Muscle layer of colon (tissue), 2 donors: Measurements from ENCODE around the gene CFI.

Experiments used
- H3K27ac ChIP-seq: one replicate; pipeline ENCODE4 v1.7.0; 2013; ENCODE audit warnings: low read depth, mild to moderate bottlenecking, low read length, moderate library complexity
- H3K27me3 ChIP-seq, 2 donors: one replicate each; pipeline ENCODE4 v1.7.0; 2013; ENCODE audit warnings: low read length in 2 of 2, mild to moderate bottlenecking in 2 of 2; ENCODE audit not compliant: insufficient read depth in 2 of 2, control insufficient read depth in 1 of 2
- H3K36me3 ChIP-seq: one replicate; pipeline ENCODE4 v1.7.0; 2013; ENCODE audit warnings: mild to moderate bottlenecking, low read length; ENCODE audit not compliant: insufficient read depth
- H3K4me1 ChIP-seq: one replicate; pipeline ENCODE4 v1.7.0; 2013; ENCODE audit warnings: mild to moderate bottlenecking, low read length; ENCODE audit not compliant: insufficient read depth
- H3K4me3 ChIP-seq, 2 donors: one replicate each; pipeline ENCODE4 v1.7.0; 2013; ENCODE audit warnings: low read length in 2 of 2, low read depth in 1 of 2, mild to moderate bottlenecking in 1 of 2, moderate library complexity in 1 of 2
- H3K9ac ChIP-seq: one replicate; pipeline ENCODE4 v1.7.0; 2013; ENCODE audit warnings: low read length
- H3K9me3 ChIP-seq: one replicate; pipeline ENCODE4 v1.7.0; 2013; ENCODE audit warnings: mild to moderate bottlenecking, low read length
- donor health status: abdominal sarcoma.
- donor health status: Adenocarcinoma of cecum.

The CFI gene

DNA sequence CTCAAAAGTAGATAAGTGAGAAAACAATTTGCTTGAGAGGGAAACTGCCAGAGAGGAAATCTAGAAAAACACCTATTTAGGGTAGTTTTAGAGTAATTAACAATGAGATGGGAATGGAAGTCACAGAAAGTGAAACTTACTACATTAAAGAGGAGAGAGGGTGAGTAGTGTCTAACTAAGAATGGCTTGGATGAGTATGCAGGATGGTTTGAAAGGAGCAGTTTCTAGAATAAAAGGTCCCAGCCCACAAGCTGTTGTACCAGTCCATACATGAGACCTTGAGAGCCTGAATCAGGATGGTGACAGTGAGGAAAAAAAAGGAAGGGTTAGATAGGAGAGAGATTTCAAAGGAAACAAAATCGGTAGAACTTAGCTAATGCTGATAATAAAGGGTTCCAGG, 15.1 kb upstream of the CFI start:
- Histone ChIP-seq H3K9ac (no peak overlapping the region), H3K4me1 (peaks cover 17% of the 10 kb centered on the region), H3K36me3 (peaks cover 29% of the 10 kb centered on the region), H3K27ac (no peak overlapping the region), H3K9me3 (no peaks in the 10 kb centered on the region), H3K27me3 (no peaks in the 10 kb centered on the region), H3K4me3 (peak overlapping the region in 1 of 2 donors; percentile 89)

DNA sequence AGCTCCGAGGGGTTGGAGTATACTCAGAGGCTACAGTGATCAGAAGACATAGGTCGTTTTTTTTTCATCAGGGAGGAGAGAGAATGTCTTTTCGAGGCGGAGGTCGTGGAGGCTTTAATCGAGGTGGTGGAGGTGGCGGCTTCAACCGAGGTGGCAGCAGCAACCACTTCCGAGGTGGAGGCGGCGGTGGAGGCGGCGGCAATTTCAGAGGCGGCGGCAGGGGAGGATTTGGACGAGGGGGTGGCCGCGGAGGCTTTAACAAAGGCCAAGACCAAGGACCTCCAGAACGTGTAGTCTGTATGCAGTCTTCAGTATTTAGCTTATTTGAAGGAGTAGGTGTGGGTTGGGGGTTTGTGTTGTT, 14.3 kb upstream of the CFI start:
- no peaks in the 10 kb centered on the region for H3K9me3 ChIP-seq
- peaks cover 17% of the 10 kb centered on the region for H3K4me1 ChIP-seq
- H3K4me3 ChIP-seq, result peak overlapping the region; percentile 79 to 89
- H3K36me3 ChIP-seq, result peaks cover 21% of the 10 kb centered on the region
- H3K27ac ChIP-seq, result peak overlapping the region; percentile 87
- peak overlapping the region; percentile 71 for H3K9ac ChIP-seq
- H3K27me3 ChIP-seq, result no peaks in the 10 kb centered on the region

DNA sequence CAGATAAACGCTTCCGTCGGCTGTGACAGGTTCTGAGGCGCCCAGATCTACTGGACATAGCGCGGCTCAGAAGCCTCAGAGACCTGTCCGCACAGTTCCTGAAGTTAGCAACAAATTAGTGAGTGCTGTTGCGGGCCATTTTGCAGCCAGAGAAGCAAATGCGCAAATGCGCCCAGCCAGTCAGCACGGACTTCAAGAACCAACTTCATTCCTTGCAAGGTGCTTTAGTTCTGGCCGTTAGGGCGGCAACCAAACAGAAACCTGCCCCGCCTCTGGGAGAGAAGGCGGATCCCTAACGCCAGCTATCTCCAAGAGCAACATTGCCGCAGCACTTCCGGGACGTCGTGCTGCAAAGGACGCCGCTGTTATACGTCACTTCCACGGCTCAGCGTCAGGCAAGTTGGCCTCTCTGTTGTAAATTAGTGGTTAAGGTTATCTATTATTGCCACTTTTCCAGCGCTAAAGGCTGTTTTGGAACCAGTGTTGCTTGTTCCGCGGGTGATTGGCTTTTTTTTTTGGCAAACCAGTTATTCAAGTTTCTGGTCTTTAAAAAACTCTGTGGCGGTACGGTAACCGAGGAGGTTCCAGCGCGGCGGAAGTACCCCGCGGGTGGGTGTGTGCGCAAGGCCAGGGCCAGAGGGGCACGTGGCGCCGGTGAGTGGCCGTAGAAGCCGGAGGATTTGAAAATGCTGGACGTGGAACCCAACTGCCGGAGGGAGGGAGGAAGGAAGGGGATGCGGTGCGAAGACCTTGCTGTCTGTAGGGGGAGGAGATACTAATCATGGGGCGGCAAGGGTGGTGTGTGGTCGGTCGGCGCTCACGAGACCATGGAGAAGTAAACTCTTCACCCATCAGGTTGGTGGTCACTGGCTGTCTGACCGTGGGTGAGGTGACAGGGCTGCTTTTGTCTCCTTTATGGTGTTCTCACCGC, 13.6 kb upstream of the CFI start, which contains the start of gene GAR1:
Gene GAR1, plus strand, starts transcription at position 612 of the 931 bp plus-strand sequence. CDS start 403 bp downstream, outside the sequence.
- no peaks in the 10 kb centered on the region for H3K27me3 ChIP-seq
- H3K9ac ChIP-seq, result peak within 1 kb of the TSS; percentile 71
- H3K4me3 ChIP-seq, result peak within 1 kb of the TSS; percentile 79 to 89
- peaks cover 17% of the 10 kb centered on the region for H3K4me1 ChIP-seq
- H3K27ac ChIP-seq, result peak within 1 kb of the TSS; percentile 87
- H3K9me3 ChIP-seq, result no peaks in the 10 kb centered on the region
- peaks cover 17% of the 10 kb centered on the region for H3K36me3 ChIP-seq

DNA sequence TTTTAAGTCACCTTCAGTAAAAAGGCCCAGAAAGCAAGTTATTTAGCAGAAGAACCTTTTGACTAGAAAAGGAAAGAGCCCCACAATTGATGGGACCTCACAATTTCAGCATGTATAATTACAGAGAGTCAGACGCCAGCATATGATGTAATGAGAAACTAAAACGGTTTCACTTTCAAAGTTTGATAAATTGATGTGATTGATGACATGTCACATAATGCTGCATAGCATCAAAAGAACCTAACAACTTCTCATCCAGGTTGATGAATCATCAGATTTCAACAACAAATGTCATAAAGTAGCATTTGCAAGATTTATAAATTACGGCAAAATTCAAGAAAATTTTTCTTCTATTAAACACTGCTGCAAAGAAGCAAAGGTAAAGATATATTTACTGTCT, 9.9 kb upstream of the CFI start:
- no peaks in the 10 kb centered on the region for H3K27me3 ChIP-seq
- no peaks in the 10 kb centered on the region for H3K36me3 ChIP-seq
- H3K9me3 ChIP-seq, result no peaks in the 10 kb centered on the region
- H3K4me3 ChIP-seq, result no peak overlapping the region
- H3K9ac ChIP-seq, result no peak overlapping the region
- no peak overlapping the region for H3K27ac ChIP-seq
- H3K4me1 ChIP-seq, result peaks cover 12% of the 10 kb centered on the region

DNA sequence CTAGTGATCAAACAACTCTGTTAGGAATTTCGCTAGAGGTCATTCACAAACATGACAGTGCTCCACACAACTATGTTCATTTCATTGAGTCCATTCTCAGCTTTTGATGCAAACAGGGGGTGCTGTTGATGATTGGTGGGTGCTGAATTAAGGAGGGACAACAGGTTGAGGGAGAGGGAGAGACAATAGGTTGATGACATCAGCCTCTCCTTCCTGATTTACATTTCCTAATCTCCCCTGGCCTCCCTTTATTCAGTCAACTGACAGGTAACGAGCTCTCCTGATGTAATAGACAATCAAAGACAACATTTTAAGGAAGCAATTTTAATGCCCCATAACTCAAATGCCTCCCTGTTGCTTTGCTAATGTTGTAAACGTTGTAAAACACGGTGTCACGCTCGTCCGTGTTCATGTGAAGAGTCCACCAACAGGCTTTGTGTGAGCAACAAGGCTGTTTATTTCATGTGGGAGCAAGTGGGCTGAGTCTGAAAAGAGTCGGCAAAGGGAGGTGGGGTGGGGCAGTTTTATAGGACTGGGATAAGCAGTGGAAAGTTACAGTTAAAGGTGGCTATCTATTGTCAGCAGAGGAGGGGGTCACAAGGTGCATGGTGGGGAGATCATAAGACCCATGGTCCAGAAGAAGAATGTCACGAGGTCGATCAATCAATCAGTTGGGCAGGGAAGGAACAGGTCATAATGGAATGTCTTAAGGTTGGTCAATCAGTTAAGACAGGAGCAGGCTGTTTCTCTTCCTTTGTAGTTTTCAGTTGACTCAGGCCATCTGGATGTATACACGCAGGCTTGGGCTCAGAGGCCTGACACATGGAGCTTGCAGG, 9.0 kb upstream of the CFI start:
- peaks cover 4% of the 10 kb centered on the region for H3K4me1 ChIP-seq
- no peaks in the 10 kb centered on the region for H3K27me3 ChIP-seq
- H3K9me3 ChIP-seq, result no peaks in the 10 kb centered on the region
- no peak overlapping the region for H3K4me3 ChIP-seq
- H3K9ac ChIP-seq, result no peak overlapping the region
- no peaks in the 10 kb centered on the region for H3K36me3 ChIP-seq
- H3K27ac ChIP-seq, result no peak overlapping the region

DNA sequence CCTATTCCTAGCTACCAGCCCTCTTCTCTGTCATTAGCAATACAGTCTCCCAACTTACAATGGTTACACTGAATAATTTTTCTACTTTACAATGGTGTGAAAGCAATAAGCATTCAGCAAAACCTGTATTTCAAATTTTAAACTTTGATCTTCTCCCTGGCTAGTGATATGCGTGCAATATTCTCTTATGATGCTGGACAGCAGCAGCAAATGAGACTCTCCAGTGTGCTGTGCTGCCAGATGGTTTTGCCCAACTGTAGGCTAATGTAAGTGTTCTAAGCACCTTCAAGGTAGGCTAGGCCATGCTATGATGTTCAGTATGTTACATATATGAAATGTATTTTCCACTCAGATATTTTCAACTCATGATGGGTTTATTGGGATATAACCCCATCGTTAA, 7.9 kb upstream of the CFI start:
- Histone ChIP-seq H3K4me1 (peaks cover 2% of the 10 kb centered on the region), H3K27me3 (no peaks in the 10 kb centered on the region), H3K9me3 (no peaks in the 10 kb centered on the region), H3K36me3 (no peaks in the 10 kb centered on the region), H3K9ac (no peak overlapping the region), H3K4me3 (no peak overlapping the region), H3K27ac (no peak overlapping the region)

DNA sequence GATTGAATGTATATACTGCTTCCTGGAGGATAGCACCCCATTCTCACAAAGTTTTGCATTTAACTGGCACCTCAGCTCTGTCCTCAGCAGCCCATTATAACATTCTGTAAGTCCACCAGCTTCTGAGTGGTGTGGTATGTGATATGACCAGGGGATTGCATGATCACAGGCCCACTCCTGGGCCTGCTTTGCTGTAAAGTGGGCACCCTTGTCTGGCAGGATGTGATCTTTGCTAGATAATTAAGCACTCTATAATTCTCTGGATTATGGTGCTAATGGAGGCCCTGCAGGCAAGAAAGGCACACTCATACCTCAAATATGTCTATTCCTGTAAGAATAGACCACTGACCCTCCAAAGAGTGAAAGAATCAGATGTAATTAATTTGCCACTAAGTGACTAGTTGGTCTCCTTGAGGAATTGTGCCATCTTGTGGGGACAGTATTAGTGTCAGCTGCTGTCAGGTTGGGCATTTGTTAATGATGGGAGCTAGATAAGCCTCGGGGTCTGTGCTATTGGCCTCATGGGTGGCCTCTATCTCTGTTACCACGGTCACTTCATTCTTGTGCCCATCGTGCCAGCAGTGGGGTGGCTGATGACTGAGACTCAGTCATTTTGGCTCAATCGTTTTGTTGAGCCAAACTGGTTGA, 2.2 kb upstream of the CFI start:
- H3K9me3 ChIP-seq, result no peaks in the 10 kb centered on the region
- no peaks in the 10 kb centered on the region for H3K36me3 ChIP-seq
- H3K9ac ChIP-seq, result no peak overlapping the region
- no peaks in the 10 kb centered on the region for H3K27me3 ChIP-seq
- H3K4me1 ChIP-seq, result no peaks in the 10 kb centered on the region
- no peak overlapping the region for H3K27ac ChIP-seq
- H3K4me3 ChIP-seq, result no peak overlapping the region

DNA sequence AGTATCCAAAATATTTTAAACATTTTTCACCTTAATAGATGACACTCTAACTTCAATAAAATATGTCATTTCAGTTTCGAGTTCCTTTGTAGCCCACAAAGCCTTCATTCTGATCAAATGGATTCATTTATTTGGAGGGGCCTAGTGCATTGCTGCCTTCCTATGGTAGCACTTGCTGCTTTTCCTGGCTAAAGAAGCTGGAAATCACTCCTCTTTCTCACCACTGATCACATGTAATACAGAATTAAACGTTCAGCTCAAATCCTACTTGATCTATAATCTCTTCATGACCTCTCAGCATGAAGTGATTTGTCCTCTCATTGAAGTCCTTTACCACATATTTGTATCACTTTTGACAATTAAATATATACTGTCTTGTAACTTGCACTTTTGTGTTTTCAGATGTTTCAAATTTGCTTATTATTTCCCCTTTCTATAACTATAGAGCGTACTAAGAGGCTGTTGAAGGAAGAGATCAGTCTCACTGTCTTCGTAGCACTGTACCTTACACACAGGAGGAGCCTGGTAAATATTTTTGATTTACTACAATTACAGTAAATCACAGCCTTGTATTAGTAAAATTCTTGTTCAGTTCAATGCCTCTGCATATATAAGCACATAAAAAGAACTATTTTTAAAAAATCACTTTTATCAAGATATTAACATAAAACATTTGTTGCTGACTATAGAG, 555 bp downstream of the CFI start:
- no peaks in the 10 kb centered on the region for H3K9me3 ChIP-seq
- no peak overlapping the region for H3K9ac ChIP-seq
- H3K4me3 ChIP-seq, result no peak overlapping the region
- no peaks in the 10 kb centered on the region for H3K27me3 ChIP-seq
- no peaks in the 10 kb centered on the region for H3K4me1 ChIP-seq
- H3K36me3 ChIP-seq, result no peaks in the 10 kb centered on the region
- no peak overlapping the region for H3K27ac ChIP-seq

DNA sequence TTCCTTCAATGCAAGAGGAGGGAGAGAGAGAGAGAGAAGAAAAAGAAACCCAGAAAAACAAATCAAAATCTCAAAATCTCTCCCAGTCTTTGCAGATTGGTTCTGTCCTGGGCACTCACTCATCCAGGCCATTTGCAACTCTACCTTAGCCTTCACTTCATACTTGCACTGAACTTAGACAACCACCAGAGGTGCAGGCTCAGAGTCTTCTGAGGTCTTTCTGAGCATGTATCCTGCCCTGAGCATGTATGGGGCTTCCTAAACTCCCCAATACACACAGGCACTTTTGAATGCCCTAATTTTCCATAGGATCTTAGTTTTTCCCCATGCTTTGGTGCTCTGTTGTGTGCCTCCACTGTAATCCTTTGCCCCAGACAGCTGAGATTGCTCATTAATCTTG, 2.9 kb downstream of the CFI start:
- H3K27ac ChIP-seq, result no peak overlapping the region
- H3K27me3 ChIP-seq, result no peaks in the 10 kb centered on the region

DNA sequence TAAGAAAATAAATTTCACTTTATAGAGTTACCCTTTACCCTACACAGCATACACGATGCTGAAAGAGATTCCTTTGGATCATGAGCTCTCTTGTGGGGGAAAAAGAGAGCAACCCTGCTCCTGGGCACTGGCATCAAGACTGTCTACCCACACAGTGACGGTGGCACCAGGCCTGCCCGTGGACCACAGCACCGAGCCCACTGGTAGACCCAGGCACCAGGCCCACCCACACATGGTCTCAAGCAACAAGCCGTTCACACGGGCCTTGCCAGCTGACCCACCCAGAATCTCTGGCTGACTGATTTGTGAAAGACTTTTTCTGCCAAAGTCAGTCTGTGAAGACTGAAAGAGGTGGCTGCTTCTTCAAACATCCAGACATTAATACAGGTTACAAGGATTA, 6.7 kb downstream of the CFI start:
- no peaks in the 10 kb centered on the region for H3K9me3 ChIP-seq
- H3K27me3 ChIP-seq, result no peaks in the 10 kb centered on the region
- H3K27ac ChIP-seq, result no peak overlapping the region
- no peaks in the 10 kb centered on the region for H3K4me1 ChIP-seq
- H3K9ac ChIP-seq, result no peak overlapping the region
- H3K36me3 ChIP-seq, result no peaks in the 10 kb centered on the region
- no peak overlapping the region for H3K4me3 ChIP-seq

More for the DNA sequence above, 2.9 kb downstream of the CFI start:
- Histone ChIP-seq H3K9me3 (no peaks in the 10 kb centered on the region), H3K4me3 (no peak overlapping the region), H3K4me1 (no peaks in the 10 kb centered on the region), H3K9ac (no peak overlapping the region), H3K36me3 (no peaks in the 10 kb centered on the region)

DNA sequence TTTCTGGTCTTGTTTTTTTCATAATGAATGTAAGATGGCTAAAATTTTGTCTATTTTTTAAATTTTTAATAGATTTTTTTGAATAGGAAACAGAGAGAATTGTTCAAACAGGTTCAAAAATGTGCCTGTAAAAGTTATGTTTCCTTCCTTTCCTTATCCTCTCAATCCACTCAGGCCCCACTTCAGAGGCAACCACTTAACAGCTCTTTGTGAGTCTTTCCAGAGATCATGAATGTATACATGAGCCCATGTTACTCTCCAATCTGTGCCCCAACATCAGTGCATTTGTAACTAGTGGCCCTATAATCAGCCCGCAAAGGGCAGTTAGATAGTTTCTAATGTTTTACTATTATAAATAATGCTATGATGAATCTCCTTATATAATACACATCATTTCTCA, 14.0 kb downstream of the CFI start:
- no peaks in the 10 kb centered on the region for H3K36me3 ChIP-seq
- H3K9me3 ChIP-seq, result no peaks in the 10 kb centered on the region
- H3K4me1 ChIP-seq, result no peaks in the 10 kb centered on the region
- H3K27ac ChIP-seq, result no peak overlapping the region
- no peak overlapping the region for H3K4me3 ChIP-seq
- no peaks in the 10 kb centered on the region for H3K27me3 ChIP-seq
- H3K9ac ChIP-seq, result no peak overlapping the region
